Activated CD4-positive, CD25-positive, alpha-beta regulatory T cell treated with anti-CD3 and anti-CD28 coated beads, Interleukin-2, amount 50 U/mL, for 16 hours (primary cell): ENCODE data around the gene CACNA1A.
"Not testable (repeated sequence)": the region's sequence is repeated elsewhere in the genome, so short reads cannot be mapped to it uniquely, and the experiment has no call there.

Experiments used
- DNase-seq: peaks from one replicate; pipeline ENCODE4 v3.0.0-alpha.2; 2020; ENCODE audit warnings: low read depth, low spot score

CACNA1A gene

DNA sequence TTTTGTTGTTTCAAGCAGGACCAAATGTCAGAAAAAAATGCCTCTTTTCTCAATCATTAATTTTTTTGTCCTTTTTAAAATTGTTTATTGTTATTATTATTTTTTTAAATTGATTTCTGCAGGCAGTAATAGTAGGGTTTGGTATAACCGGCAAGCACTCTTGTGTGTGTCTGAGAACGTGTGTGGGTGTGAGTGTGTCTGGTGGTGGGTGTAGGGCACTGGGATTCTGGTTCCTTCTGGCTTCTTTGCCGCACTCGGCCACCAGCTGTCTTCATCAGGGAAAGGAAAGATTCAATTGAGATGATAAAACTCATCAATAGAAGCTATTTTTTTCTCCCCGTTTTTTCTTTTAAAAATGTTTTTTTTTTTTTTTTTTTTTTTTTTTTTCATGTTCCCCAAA lies 299.7 kb downstream of the CACNA1A start:
- DNase-seq = no peak

DNA sequence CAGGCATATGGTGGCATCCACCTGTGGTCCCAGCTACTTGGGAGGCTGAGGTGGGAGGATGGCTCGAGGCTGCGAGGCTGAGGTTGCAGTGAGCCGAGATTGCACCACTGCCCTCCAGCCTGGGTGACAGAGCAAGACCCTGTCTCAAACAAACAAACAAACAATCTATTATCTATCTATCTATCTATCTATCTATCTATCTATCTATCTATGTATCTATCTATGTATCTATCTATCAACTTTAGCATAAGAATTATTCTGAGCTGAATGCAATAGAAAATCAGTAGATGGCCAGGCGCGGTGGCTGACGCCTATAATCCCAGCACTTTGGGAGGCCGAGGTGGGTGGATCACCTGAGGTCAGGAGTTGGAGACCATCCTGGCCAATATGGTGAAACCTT lies 304.2 kb downstream of the CACNA1A start:
- not testable (repeated sequence) for DNase-seq

DNA sequence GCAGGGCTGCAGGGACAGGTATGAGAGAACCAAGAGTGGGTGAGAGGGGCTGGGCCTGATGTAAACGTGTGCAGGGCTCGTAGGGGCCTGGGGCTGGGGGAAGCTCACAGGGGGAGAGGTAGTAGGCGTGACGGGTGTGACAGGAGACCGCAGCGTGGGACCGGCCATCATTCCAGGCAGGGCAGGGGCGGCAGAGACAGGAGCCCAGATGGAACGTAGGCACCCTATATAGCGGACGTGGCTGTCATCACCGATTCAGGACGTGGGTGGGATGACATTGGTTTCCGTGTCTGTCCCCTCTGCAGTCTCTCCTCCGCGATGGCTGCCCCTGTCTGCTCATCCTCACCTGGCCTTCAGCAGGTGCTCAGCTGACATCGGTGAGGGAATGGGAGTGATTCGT lies 307.6 kb downstream of the CACNA1A start:
- no peak for DNase-seq

DNA sequence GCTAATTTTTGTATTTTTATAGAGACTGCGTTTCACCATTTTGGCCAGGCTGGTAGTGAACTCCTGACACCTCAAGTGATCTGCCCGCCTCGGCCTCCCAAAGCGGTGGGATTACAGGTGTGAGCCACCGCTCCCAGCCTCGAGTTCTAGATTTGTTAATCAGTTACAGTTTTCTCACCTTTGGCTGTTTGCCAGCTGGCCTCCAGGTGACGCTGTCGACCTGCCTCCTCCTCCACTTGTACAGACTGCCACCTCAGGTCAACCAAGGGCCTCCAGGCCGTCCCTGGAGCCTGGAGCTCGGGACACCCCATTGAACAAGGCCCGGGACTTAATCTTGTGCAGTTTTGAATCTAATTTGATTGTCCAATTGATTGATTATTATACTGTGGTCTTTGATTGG lies 310.6 kb downstream of the CACNA1A start:
- no peak for DNase-seq

DNA sequence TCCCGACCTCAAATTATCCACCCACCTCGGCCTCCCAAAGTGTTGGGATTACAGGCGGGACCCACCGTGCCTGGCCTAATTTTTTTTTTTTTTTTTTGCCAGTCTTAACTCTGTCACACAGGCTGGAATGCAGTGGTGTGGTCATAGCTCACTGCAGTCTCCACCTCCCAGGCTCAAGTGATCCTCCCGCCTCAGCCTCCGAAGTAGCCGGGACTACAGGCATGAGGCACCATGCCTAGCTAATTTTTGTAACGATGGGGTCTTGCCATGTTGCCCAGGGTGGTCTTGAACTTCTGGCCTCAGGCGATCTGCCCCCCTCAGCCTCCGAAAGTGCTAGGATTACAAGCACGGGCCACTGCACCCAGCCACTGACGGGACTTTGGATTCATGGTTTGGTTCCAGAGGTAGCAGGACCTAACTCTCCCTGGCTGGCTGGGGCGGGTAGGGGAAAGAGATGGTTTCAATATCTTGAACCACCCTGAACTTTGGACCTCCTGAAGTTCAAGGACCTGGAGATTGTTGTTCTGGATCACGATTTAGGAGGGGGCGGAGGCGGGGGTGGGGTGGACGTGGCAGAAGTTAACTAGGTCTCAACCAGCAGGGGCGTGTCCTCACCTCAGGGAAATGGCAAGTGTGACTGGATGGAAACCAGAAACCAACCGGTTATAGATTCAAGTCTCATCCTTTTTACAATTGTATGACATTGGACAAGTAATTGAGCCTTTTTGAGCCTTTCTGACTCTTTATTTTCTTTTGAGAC lies 315.3 kb downstream of the CACNA1A start:
- no peak for DNase-seq

DNA sequence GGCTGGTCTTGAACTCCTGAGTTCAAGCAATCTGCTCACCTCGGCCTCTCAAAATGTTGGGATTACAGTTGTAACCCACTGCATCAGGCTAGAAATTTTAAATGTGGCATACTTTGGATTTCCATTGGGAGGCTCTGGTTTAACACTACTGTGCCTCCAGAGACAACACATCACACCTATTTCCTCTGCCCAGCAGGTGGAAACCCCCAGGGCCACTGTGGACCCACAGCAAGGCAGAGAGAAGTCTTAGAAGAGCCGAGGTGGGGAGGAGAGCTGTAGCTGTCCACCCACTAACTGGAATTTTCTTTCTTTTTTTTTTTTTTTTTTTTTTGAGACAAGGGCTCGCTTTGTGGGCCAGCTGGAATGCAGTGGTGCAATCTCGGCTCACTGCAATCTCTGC lies 316.7 kb downstream of the CACNA1A start:
- no peak for DNase-seq

DNA sequence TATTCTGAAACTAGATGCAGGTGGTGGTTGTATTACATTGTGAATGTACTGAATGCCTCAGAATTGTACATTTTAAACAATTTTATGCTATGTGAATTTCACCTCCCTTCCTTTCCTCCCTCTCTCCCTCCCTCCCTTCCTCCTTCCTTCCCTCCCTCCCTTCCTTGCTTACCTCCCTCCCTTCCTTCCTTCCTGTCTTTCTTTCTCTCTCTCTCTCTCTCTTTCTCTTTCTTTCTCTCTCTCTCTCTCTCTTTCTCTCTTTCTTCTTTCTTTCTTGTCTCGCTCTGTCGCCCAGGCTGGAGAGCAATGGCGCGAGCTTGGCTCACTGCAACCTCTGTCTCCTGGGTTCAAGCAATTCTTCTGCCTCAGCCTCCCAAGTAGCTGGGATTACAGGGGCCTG lies 318.9 kb downstream of the CACNA1A start:
- no peak for DNase-seq

DNA sequence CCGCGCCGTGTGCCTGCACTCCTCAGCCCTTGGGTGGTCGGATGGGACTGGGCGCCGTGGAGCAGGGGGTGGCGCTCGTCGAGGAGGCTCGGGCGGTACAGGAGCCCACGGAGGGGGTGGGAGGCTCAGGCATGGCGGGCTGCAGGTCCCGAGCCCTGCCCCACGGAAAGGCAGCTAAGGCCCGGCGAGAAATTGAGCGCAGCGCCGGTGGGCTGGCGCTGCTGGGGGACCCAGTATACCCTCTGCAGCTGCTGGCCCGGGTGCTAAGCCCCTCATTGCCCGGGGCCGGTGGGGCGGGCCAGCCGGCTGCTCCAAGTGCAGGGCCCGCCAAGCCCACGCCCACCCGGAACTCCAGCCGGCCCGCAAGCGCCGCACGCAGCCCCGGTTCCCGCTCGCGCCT lies 319.6 kb downstream of the CACNA1A start:
- not testable (repeated sequence) for DNase-seq

DNA sequence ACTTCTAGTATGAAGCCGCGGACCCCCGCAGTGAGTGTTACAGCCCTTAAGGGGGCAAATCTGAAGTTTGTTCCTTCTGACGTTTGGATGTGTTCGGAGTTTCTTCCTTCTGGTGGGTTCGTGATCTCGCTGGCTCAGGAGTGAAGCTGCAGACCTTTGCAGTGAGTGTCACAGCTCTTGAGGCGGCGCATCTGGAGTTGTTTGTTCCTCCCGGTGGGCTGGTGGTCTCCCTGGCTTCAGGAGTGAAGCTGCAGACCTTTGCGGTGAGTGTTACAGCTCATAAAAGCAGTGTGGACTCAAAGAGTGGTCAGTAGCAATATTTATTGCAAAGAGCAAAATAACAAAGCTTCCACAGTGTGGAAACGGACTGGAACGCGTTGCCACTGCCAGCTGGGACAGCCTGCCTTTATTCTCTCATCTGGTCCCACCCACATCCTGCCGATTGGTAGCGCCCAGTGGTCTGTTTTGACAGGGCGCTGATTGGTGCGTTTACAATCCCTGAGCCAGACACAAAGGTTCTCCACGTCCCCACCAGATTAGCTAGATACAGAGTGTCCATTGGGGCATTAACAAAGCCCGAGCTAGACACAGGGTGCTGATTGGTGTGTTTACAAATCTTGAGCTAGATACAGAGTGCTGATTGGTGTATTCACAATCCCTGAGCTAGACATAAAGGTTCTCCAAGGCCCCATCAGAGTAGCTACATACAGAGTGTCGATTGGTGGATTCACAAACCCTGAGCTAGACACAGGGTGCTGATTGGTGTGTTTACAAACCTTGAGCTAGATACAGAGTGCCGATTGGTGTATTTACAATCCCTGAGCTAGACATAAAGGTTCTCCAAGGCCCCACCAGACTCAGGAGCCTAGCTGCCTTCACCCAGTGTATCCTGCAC lies 320.3 kb downstream of the CACNA1A start:
- DNase-seq = not testable (repeated sequence)

DNA sequence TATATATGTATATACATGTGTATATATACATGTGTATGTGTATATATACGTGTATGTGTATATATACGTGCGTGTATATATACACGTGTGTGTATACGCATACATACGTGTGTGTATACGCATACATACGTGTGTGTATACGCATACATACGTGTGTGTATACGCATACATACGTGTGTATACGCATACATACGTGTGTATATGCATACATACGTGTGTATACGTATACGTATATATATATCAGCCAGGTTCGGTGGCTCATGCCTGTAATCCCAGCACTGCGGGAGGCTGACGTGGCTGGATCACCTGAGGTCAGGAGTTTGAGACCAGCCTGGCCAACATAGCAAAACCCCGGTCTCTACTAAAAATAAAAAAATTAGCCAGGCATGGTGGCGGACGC lies 321.4 kb downstream of the CACNA1A start:
- DNase-seq = not testable (repeated sequence)

DNA sequence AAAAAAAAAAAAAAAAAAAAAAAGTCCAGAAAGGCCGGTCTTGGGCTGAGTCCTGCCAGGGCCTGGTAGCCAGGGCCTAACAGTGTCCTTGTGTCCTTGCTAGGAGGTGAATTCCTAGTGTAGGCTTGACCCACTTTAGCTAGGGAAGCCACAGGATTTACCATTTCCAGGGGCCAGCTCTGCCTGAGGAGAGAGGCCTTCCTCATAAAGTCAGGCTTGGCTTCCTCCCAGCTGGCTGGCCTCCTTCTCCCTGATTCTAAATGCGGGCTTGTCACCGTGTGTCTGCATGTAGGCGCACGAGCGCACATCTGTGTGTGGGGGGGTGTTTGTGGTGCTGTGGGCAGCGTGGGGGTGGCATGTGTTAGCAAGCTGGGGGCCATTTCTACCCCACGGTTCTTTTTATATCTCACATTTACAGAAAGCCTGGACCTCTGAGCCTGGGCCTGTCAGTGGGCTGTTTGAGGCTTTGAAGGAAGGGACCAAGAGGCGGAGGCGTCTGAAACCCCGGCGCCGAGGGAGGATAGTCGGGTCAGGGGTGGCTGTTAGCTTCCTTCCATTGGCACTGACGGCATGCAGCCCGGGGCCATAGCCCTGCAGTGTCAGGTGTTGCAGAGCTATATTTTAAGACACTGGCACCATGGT lies 324.4 kb downstream of the CACNA1A start:
- no peak for DNase-seq

DNA sequence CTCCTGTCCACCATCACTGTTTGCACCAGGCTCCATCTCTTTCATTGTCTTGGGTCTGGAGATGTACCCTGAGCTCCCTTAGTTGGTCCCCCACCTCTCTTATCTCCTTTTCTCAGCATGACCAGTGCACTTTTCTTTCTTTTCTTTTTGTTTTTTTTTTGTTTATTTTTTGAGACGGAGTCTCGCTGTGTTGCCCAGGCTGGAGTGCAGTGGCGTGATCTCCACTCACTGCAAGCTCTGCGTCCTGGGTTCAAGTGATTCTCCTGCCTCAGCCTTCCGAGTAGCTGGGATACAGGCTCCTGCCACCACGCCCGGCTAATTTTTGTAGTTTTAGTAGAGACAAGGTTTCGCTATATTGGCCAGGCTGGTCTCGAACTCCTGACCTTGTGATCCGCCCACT lies 328.0 kb downstream of the CACNA1A start:
- DNase-seq = not testable (repeated sequence)

DNA sequence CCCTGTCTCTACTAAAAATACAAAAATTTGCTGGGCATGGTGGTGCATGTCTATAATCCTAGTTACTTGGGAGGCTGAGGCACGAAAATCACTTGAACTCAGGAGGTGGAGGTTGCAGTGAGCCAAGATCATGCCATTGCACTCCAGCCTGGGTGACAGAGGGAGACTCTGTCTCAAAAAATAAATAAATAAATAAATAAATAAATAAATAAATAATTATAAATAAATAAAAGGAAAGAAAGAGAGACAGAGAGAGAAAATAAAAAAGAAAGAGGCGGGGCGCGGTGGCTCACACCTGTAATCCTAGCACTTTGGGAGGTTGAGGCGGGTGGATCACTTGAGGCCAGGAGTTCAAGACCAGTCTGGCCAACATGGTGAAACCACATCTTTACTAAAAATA lies 328.7 kb downstream of the CACNA1A start:
- DNase-seq = not testable (repeated sequence)

DNA sequence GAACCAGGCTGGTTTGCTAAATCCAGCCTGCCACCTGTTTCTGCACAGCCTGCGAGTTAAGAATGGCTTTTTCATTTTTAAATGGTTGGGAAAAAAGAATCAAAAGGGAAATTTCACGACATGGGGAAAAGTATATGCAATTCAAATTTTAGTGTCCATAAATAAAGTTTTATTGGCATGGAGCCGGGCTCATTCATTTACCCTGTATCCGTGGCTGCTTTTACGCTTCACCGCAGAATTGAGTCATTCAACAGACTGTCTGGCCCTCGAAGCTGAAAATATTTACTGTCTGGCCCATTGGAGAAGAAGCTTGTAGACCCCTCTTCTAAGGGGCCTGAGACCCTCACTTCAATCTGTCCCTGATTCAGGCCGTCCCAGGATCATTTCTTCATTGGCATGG lies 329.9 kb downstream of the CACNA1A start:
- no peak for DNase-seq

DNA sequence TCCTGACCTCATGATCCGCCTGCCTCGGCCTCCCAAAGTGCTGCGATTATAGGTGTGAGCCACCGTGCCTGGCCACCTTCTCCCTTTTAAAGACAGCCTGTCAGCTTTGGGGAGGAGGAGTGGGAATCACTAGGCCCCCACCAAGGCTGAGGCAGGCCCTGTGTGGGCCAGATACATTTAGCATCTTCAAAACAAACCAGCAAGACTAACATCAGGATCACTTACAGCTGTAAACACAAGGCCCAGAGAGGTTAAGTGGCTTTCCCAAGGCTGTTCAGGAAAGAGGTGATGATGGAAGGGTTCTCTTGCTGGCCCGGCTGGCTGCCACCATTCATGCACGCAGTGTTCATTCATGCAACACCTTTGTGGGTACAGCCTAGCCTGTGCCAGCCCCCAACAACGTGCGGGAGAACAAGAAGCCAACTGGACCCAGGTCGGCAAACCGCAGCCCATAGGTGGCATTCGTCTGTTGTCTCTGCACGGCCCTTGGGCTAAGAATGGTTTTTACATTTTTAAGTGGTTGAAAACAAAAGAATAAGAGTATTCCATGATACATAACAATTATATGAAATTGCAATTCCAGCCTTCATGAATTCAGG lies 333.0 kb downstream of the CACNA1A start:
- DNase-seq = no peak

DNA sequence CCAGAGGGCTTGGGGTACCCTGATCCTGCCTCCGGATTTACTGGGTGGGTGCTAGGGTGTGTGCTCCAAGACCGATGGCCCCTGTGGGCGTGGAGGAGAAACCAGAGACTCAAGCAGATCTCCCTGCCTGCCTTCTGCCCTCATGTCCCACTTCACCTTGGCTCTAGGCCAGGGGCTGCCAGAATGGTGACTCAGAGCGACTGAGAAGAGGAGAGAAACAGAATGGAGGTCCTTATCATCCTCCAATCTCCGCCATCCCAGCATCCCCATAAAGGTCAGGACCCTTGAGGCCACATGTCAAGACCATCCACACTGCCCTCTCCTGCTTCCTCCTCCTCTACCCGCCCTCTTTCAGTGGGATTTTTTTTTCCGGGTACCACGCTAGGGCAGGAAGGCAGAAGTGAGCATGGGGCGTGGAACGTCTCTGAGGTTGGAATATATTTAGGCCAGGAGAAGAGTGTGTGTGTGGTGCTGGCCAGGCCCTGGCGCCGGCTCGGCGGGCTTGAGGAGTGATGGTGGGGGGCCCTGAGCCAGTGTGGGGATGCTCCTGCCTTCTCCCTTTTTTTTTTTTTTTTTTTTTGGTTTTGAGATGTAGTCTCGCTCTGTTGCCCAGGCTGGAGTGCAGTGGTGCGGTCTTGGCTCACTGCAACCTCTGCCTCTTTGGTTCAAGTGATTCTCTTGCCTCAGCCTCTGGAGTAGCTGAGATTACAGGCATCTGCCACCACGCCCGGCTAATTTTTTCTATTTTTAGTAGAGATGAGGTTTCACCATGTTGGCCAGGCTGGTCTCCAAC lies 333.7 kb downstream of the CACNA1A start:
- no peak for DNase-seq

DNA sequence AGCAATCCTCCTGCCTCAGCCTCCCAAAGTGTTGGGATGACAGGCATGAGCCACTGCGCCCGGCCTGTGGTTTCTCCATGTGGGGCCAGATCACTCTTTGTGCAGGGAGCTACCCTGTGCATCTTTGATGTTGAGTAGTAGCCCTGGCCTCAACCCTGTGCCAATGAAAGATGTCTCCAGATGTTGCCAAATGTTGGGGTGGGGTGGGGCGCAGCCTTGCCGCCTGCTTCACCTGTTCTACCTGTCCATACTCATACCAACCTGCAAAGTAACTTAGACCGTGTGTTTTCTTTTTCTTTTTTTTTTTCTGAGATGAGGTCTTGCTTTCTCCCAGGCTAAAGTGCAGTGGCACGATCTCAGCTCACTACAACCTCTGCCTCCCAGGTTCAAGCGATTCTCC lies 335.1 kb downstream of the CACNA1A start:
- no peak for DNase-seq

DNA sequence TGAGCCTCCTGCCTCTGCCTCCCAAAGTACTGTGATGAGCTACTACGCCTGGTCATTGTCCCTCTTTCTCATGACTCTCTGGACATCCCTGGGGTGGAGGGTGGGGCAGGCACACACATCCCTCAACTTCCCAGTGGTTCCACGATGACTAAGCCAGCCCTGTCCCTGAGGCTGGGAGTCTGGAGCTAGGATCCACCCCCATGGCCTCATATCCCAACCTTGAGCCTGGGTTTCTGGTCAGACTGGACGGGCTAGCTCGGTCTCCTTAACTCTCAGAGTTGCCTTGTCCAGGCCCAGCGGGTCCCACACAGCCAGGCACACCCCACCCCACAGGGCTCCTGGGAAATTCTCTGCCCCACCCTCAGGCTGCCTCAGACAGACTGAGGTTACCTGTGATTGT lies 336.5 kb downstream of the CACNA1A start:
- DNase-seq = no peak

DNA sequence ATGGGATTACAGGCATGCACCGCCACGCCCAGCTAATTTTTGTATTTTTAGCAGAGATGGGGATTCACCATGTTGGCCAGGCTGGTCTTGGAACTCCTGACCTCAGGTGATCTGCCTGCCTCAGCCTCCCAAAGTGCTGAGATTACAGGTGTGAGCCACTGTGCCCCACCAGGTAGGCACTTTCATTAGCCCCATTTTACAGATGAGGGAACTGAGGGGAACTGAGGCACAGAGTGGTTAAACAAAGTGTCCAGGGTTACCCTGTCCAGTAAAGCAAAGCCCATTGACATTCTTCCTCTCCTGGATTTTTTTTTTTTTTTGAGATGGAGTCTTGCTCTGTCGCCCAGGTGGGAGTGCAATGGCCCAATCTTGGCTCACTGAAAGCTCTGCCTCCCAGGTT lies 340.1 kb downstream of the CACNA1A start:
- DNase-seq = not testable (repeated sequence)

DNA sequence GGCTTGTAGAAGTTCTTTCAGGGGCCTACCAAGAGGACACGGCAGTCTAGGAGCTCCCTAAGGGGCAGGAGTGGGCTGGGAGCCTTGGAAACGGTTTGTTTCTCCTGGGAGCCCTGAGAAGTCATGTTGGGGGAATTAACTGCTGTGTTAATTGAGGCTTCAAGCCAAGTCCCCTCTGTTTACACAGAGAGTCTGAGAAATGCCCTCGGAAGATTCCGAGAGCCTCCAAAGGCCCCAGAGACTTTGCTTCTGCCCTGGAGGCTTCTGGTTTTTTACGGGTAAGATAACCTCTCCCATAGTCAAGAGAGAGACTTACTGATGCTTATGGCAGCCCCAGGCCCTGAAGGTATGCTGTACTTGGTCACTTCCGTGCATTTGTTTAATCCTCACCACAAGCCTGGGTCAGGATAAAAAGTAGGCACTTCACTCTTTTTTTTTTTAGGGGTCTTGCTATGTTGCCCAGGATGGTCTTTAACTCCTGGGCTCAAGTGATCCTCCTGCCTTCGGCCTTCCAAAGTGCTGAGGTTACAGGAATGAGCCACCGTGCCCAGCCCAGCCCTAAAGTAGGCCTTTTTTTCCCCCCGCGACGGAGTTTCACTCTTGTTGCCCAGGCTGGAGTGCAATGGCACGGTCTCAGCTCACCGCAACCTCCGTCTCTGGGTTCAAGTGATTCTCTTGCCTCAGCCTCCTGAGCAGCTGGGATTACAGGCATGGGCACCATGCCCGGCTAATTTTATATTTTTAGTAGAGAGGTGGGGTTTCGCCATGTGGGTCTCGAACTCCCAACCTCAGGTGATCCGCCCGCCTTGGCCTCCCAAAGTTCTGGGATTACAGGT lies 340.9 kb downstream of the CACNA1A start:
- DNase-seq = no peak
